BLaER1 (cell line): Measurements from ENCODE around the gene RASGRF1.
"Not testable (repeated sequence)": the region's sequence is repeated elsewhere in the genome, so short reads cannot be mapped to it uniquely, and the experiment has no call there.

ENCODE experiments used
- H3K27ac ChIP-seq: shearing (Covaris generic); formaldehyde crosslinking; 2 replicates; pipeline ENCODE4 v1.8.1; 2022
- H3K27me3 ChIP-seq: shearing (Covaris generic); formaldehyde crosslinking; 2 replicates; pipeline ENCODE4 v1.8.1; 2022
- H3K36me3 ChIP-seq: shearing (Covaris generic); formaldehyde crosslinking; 2 replicates; pipeline ENCODE4 v1.8.1; 2022
- H3K4me1 ChIP-seq: shearing (Covaris generic); formaldehyde crosslinking; 2 replicates; pipeline ENCODE4 v1.8.1; 2022
- H3K4me2 ChIP-seq: shearing (Covaris generic); formaldehyde crosslinking; 2 replicates; pipeline ENCODE4 v1.8.1; 2022
- H3K4me3 ChIP-seq: shearing (Covaris generic); formaldehyde crosslinking; 2 replicates; pipeline ENCODE4 v1.8.1; 2022
- H3K9ac ChIP-seq: shearing (Covaris generic); formaldehyde crosslinking; 2 replicates; pipeline ENCODE4 v1.8.1; 2022
- H3K9me3 ChIP-seq: shearing (Covaris generic); formaldehyde crosslinking; 2 replicates; pipeline ENCODE4 v1.8.1; 2022
- H4K20me1 ChIP-seq: shearing (Covaris generic); formaldehyde crosslinking; 2 replicates; pipeline ENCODE4 v1.8.1; 2022
- Cebpa-rat ChIP-seq: shearing (Covaris generic); IDR thresholded peaks from 2 replicates; pipeline ENCODE4 v1.8.1; 2022

RASGRF1 gene

GRCh38 chr15:78929536-78930264 is 160.9 kb downstream of the RASGRF1 start:
- no peaks in the 10 kb centered on the region for H3K9me3 ChIP-seq
- no peak overlapping the region for H3K9ac ChIP-seq
- H3K4me3 ChIP-seq = no peak overlapping the region
- peaks cover 14% of the 10 kb centered on the region; the same call in 1 of the 2 replicates for H3K4me1 ChIP-seq
- no peak overlapping the region for H3K4me2 ChIP-seq
- H3K27me3 ChIP-seq = no peaks in the 10 kb centered on the region
- no peak for TF ChIP-seq Cebpa-rat
- H3K27ac ChIP-seq = no peak overlapping the region
- 0 out of 2 replicates have a peak, but pooled peaks cover 6% of the 10 kb centered on the region for H4K20me1 ChIP-seq
- peaks cover 89% of the 10 kb centered on the region for H3K36me3 ChIP-seq

GRCh38 chr15:78928616-78929093 is 161.9 kb downstream of the RASGRF1 start:
- 0 out of 2 replicates have a peak, but pooled peaks cover 8% of the 10 kb centered on the region for H3K4me1 ChIP-seq
- no peak overlapping the region for H3K4me2 ChIP-seq
- TF ChIP-seq Cebpa-rat = no peak
- no peaks in the 10 kb centered on the region for H3K9me3 ChIP-seq
- no peak overlapping the region for H3K27ac ChIP-seq
- no peaks in the 10 kb centered on the region for H3K27me3 ChIP-seq
- H4K20me1 ChIP-seq = 0 out of 2 replicates have a peak, but pooled peaks cover 6% of the 10 kb centered on the region
- H3K4me3 ChIP-seq = no peak overlapping the region
- no peak overlapping the region for H3K9ac ChIP-seq
- peaks cover 87% of the 10 kb centered on the region for H3K36me3 ChIP-seq

GRCh38 chr15:78928176-78928575 is 162.4 kb downstream of the RASGRF1 start:
- H3K9me3 ChIP-seq, H3K4me2 ChIP-seq, H3K9ac ChIP-seq, H3K27ac ChIP-seq, H3K27me3 ChIP-seq, H3K4me3 ChIP-seq, H3K4me1 ChIP-seq, H4K20me1 ChIP-seq: not testable (repeated sequence)
- peaks cover 87% of the 10 kb centered on the region for H3K36me3 ChIP-seq

GRCh38 chr15:78927077-78927790 is 163.3 kb downstream of the RASGRF1 start:
- 0 out of 2 replicates have a peak, but pooled peaks cover 8% of the 10 kb centered on the region for H3K4me1 ChIP-seq
- no peaks in the 10 kb centered on the region for H3K9me3 ChIP-seq
- H3K4me3 ChIP-seq = no peak overlapping the region
- no peak overlapping the region for H3K27ac ChIP-seq
- H3K27me3 ChIP-seq = no peaks in the 10 kb centered on the region
- 0 out of 2 replicates have a peak overlapping the region, but pooled peaks have one; percentile 15 for H3K9ac ChIP-seq
- peaks cover 88% of the 10 kb centered on the region for H3K36me3 ChIP-seq
- TF ChIP-seq Cebpa-rat = no peak
- H4K20me1 ChIP-seq = 0 out of 2 replicates have a peak, but pooled peaks cover 6% of the 10 kb centered on the region
- no peak overlapping the region for H3K4me2 ChIP-seq

- Histone ChIP-seq H3K9me3 (no peaks in the 10 kb centered on the region), H4K20me1 (0 out of 2 replicates have a peak, but pooled peaks cover 16% of the 10 kb centered on the region), H3K9ac (no peak overlapping the region), H3K4me1 (0 out of 2 replicates have a peak, but pooled peaks cover 3% of the 10 kb centered on the region), H3K4me3 (no peak overlapping the region), H3K27ac (no peak overlapping the region), H3K27me3 (no peaks in the 10 kb centered on the region), H3K36me3 (peaks cover 88% of the 10 kb centered on the region), H3K4me2 (no peak overlapping the region)
- no peak for TF ChIP-seq Cebpa-rat
These were observed 164.4 kb downstream of the RASGRF1 start for GRCh38 chr15:78925956-78926743.

- TF ChIP-seq Cebpa-rat = no peak
- H3K4me2 ChIP-seq = no peak overlapping the region
- no peak overlapping the region for H3K9ac ChIP-seq
- 0 out of 2 replicates have a peak, but pooled peaks cover 17% of the 10 kb centered on the region for H4K20me1 ChIP-seq
- peaks cover 90% of the 10 kb centered on the region for H3K36me3 ChIP-seq
- H3K9me3 ChIP-seq = no peaks in the 10 kb centered on the region
- H3K4me3 ChIP-seq = no peak overlapping the region
- no peaks in the 10 kb centered on the region for H3K27me3 ChIP-seq
- H3K4me1 ChIP-seq = no peaks in the 10 kb centered on the region
- H3K27ac ChIP-seq = no peak overlapping the region
These were observed 165.4 kb downstream of the RASGRF1 start for GRCh38 chr15:78925076-78925624.

- no peak for TF ChIP-seq Cebpa-rat
- Histone ChIP-seq H3K9ac (no peak overlapping the region), H3K9me3 (no peaks in the 10 kb centered on the region), H3K36me3 (peaks cover 91% of the 10 kb centered on the region), H3K27me3 (no peaks in the 10 kb centered on the region), H3K27ac (no peak overlapping the region), H4K20me1 (0 out of 2 replicates have a peak, but pooled peaks cover 22% of the 10 kb centered on the region), H3K4me2 (no peak overlapping the region), H3K4me1 (no peaks in the 10 kb centered on the region), H3K4me3 (no peak overlapping the region)
These were observed 166.9 kb downstream of the RASGRF1 start for GRCh38 chr15:78923480-78924360.

GRCh38 chr15:78923015-78923414 is 167.6 kb downstream of the RASGRF1 start:
- Histone ChIP-seq H4K20me1 (0 out of 2 replicates have a peak, but pooled peaks cover 22% of the 10 kb centered on the region), H3K4me1 (no peaks in the 10 kb centered on the region), H3K9me3 (no peaks in the 10 kb centered on the region), H3K27ac (no peak overlapping the region), H3K27me3 (no peaks in the 10 kb centered on the region), H3K4me2 (no peak overlapping the region), H3K4me3 (no peak overlapping the region), H3K36me3 (peaks cover 95% of the 10 kb centered on the region), H3K9ac (no peak overlapping the region)
- no peak for TF ChIP-seq Cebpa-rat
